ENCODE measurements around the gene ATP5PF. TPM values are rescaled to one million over a fixed set of nuclear protein-coding genes. Genes with fewer than 3 reads are reported as not detected.
"Not testable (repeated sequence)": the region's sequence is repeated elsewhere in the genome, so short reads cannot be mapped to it uniquely, and the experiment has no call there.

ATP5PF gene
- total RNA-seq, 1 experiment from 2014 or later: 108 TPM

- no peak overlapping the region for H2AFZ ChIP-seq
- 0 out of 2 replicates have a peak overlapping the region, but pooled peaks have one; percentile 25 for H3K27ac ChIP-seq
- H3F3A ChIP-seq (ENCODE audit: insufficient read depth, low read depth): no peaks in the 10 kb centered on the region
- POLR2A ChIA-PET (ENCODE audit: unreplicated experiment): no interaction called here
- no peaks in the 10 kb centered on the region for H4K20me1 ChIP-seq (ENCODE audit: insufficient read depth)
- H3K27me3 ChIP-seq (ENCODE audit: insufficient read depth, low read depth): no peaks in the 10 kb centered on the region
- CTCF ChIA-PET: no interaction called here
- peak in 1 of 2 experiments; percentile 66 for DNase-seq
- no peaks in the 10 kb centered on the region for H3K79me2 ChIP-seq (ENCODE audit: low read depth)
- H3K36me3 ChIP-seq (ENCODE audit: low read depth): no peaks in the 10 kb centered on the region
- no TSS peak for BruUV-seq (replicated peaks)
- H3K4me1 ChIP-seq (replicated peaks; ENCODE audit: insufficient read depth): peaks cover 13% of the 10 kb centered on the region
- H3K4me2 ChIP-seq: no peak overlapping the region
- H3K9me3 ChIP-seq (ENCODE audit: insufficient read depth, low read depth): no peaks in the 10 kb centered on the region
- intact Hi-C loops (cut with micrococcal nuclease; ENCODE audit: unreplicated experiment): no loop called here
- TF ChIP-seq EZH2 (IDR thresholded peaks at IDR 0.05; ENCODE audit: low read depth) (no peak), CTCF (conservative IDR thresholded peaks at IDR 0.05) (no peak)
- H3K4me3 ChIP-seq: no peak overlapping the region
- no peaks in the 10 kb centered on the region for H3K9me2 ChIP-seq (ENCODE audit: insufficient read depth)
These were observed 34.0 kb downstream of the ATP5PF start for GRCh38 chr21:25700741-25701140.

- H3K4me1 ChIP-seq (replicated peaks; ENCODE audit: insufficient read depth); H2AFZ ChIP-seq; H3K4me3 ChIP-seq; H3K79me2 ChIP-seq (ENCODE audit: low read depth); H4K20me1 ChIP-seq (ENCODE audit: insufficient read depth); DNase-seq; H3K9me3 ChIP-seq (ENCODE audit: insufficient read depth, low read depth); H3K9me2 ChIP-seq (ENCODE audit: insufficient read depth); H3K36me3 ChIP-seq (ENCODE audit: low read depth); H3K4me2 ChIP-seq; H3K27ac ChIP-seq; BruUV-seq (replicated peaks); CTCF ChIA-PET; POLR2A ChIA-PET (ENCODE audit: unreplicated experiment); H3K27me3 ChIP-seq (ENCODE audit: insufficient read depth, low read depth); intact Hi-C loops (cut with micrococcal nuclease; ENCODE audit: unreplicated experiment); H3F3A ChIP-seq (ENCODE audit: insufficient read depth, low read depth): not testable (repeated sequence)
These were observed 39.2 kb downstream of the ATP5PF start for GRCh38 chr21:25695461-25695860.

GRCh38 chr21:25691976-25692375 is 42.7 kb downstream of the ATP5PF start:
- H3K4me1 ChIP-seq (replicated peaks; ENCODE audit: insufficient read depth): no peaks in the 10 kb centered on the region
- CTCF ChIA-PET: no interaction called here
- no peak overlapping the region for H3K27ac ChIP-seq
- H3K4me2 ChIP-seq: no peak overlapping the region
- POLR2A ChIA-PET (ENCODE audit: unreplicated experiment): no interaction called here
- DNase-seq: no peak
- no peaks in the 10 kb centered on the region for H3K27me3 ChIP-seq (ENCODE audit: insufficient read depth, low read depth)
- H3K36me3 ChIP-seq (ENCODE audit: low read depth): no peaks in the 10 kb centered on the region
- H3K9me2 ChIP-seq (ENCODE audit: insufficient read depth): no peaks in the 10 kb centered on the region
- H2AFZ ChIP-seq: no peak overlapping the region
- H3K9me3 ChIP-seq (ENCODE audit: insufficient read depth, low read depth): no peaks in the 10 kb centered on the region
- intact Hi-C loops (cut with micrococcal nuclease; ENCODE audit: unreplicated experiment): no loop called here
- no peaks in the 10 kb centered on the region for H4K20me1 ChIP-seq (ENCODE audit: insufficient read depth)
- no peaks in the 10 kb centered on the region for H3F3A ChIP-seq (ENCODE audit: insufficient read depth, low read depth)
- no TSS peak for BruUV-seq (replicated peaks)
- no peaks in the 10 kb centered on the region for H3K79me2 ChIP-seq (ENCODE audit: low read depth)
- TF ChIP-seq CTCF (conservative IDR thresholded peaks at IDR 0.05) (no peak), EZH2 (IDR thresholded peaks at IDR 0.05; ENCODE audit: low read depth) (no peak)
- H3K4me3 ChIP-seq: no peak overlapping the region

- Histone ChIP-seq H3K4me2 (no peak overlapping the region), H3K9me3 (ENCODE audit: insufficient read depth, low read depth) (no peaks in the 10 kb centered on the region), H2AFZ (no peak overlapping the region), H3F3A (ENCODE audit: insufficient read depth, low read depth) (no peaks in the 10 kb centered on the region), H3K79me2 (ENCODE audit: low read depth) (no peaks in the 10 kb centered on the region), H3K4me3 (no peak overlapping the region), H3K9me2 (ENCODE audit: insufficient read depth) (no peaks in the 10 kb centered on the region), H3K27me3 (ENCODE audit: insufficient read depth, low read depth) (no peaks in the 10 kb centered on the region), H3K4me1 (replicated peaks; ENCODE audit: insufficient read depth) (no peaks in the 10 kb centered on the region), H3K36me3 (ENCODE audit: low read depth) (no peaks in the 10 kb centered on the region), H3K27ac (no peak overlapping the region), H4K20me1 (ENCODE audit: insufficient read depth) (no peaks in the 10 kb centered on the region)
- intact Hi-C loops (cut with micrococcal nuclease; ENCODE audit: unreplicated experiment): no loop called here
- no peak for DNase-seq
- POLR2A ChIA-PET (ENCODE audit: unreplicated experiment): no interaction called here
- no peak for TF ChIP-seq CTCF (conservative IDR thresholded peaks at IDR 0.05)
- no peak for TF ChIP-seq EZH2 (IDR thresholded peaks at IDR 0.05; ENCODE audit: low read depth)
- no TSS peak for BruUV-seq (replicated peaks)
- CTCF ChIA-PET: no interaction called here
These were observed 45.5 kb downstream of the ATP5PF start for GRCh38 chr21:25689226-25689625.
